IPS DF 6.9 (cell line): ENCODE data around the gene ONECUT3.
"Not testable (repeated sequence)": the region's sequence is repeated elsewhere in the genome, so short reads cannot be mapped to it uniquely, and the experiment has no call there.

Experiments used
- DNase-seq: peaks from one replicate; pipeline ENCODE4 v3.0.0-alpha.2; 2013; ENCODE audit warnings: low read depth, low spot score
- H3K27ac ChIP-seq: one replicate; pipeline ENCODE4 v1.5.1; 2013; ENCODE audit warnings: low read length, control low read depth
- H3K27me3 ChIP-seq: 2 replicates; pipeline ENCODE4 v1.6.1; 2013; ENCODE audit warnings: mild to moderate bottlenecking, low read length; ENCODE audit not compliant: control insufficient read depth, insufficient read depth
- H3K36me3 ChIP-seq: 2 replicates; pipeline ENCODE4 v1.6.1; 2013; ENCODE audit warnings: low read length; ENCODE audit not compliant: control insufficient read depth, insufficient read depth
- H3K4me1 ChIP-seq: 2 replicates; pipeline ENCODE4 v1.6.1; 2013; ENCODE audit warnings: low read length; ENCODE audit not compliant: control insufficient read depth, insufficient read depth
- H3K4me3 ChIP-seq: 2 replicates; pipeline ENCODE4 v1.5.1; 2013; ENCODE audit warnings: mild to moderate bottlenecking, low read length
- H3K9me3 ChIP-seq: 2 replicates; pipeline ENCODE4 v1.6.1; 2013; ENCODE audit warnings: low read length, inconsistent platforms; ENCODE audit not compliant: control insufficient read depth, insufficient read depth
- WGBS: extraction: QIAGEN DNeasy Blood & Tissue Kit; methylation state at CpG from one replicate; pipeline ENCODE4 v1.1.7; 2013; ENCODE audit warnings: mixed read lengths, missing lambda C conversion rate; ENCODE audit not compliant: insufficient read length, insufficient coverage; 5-methylcytosine and 5-hydroxymethylcytosine counted together

The ONECUT3 gene

DNA sequence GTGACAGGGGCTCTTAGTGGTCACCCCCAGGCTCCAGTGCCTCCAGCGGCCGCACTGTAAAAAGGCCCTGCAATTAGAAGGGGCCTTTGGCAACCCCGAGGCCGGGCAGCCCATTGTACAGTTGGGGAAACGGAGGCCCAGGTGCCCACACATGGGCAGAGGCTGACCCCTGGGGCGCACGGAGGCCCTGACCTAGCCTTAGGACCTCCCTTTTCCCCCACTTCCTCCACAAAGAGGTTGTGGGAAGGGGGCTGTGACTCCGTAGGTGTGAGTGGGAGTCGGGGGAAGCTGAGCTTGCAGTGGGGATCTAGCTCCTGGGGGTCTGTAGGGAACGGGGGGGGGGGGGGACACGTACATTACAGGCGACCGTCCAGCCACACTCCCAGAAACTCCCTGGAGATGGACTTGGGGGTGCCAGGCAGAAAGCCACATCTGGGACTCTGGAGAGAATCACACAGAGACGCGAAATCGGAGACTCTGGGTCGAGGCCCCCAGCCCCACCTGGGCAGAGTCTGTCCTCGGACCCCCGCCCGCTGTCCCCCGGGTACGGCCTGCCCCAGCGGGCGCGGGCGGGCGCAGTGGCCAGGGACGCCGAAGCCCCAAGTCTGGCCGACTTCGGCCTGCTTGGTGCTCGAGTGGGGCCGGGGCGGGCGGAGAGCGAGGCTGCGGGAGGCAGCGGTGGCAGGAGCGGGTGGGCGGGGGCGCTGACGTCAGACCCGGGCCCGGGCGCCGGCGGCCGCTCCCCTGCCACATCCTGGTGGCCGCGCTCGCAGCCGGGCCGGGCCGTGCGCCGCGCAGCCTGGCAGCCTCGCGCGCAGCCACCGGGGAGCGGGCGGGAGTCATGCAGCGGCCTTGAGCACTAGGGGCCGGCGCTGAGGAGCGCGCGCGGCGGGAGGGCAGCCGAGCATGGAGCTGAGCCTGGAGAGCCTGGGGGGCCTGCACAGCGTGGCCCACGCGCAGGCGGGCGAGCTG is at the start of gene ONECUT3:
ONECUT3 (plus strand) TSS at position 750 of the 972 bp plus-strand sequence; CDS start at position 907, 157 bp downstream.
- no peak within 1 kb of the TSS for H3K27ac ChIP-seq
- H3K4me3 ChIP-seq: no peak within 1 kb of the TSS
- peaks cover 92% of the 10 kb centered on the region for H3K27me3 ChIP-seq

DNA sequence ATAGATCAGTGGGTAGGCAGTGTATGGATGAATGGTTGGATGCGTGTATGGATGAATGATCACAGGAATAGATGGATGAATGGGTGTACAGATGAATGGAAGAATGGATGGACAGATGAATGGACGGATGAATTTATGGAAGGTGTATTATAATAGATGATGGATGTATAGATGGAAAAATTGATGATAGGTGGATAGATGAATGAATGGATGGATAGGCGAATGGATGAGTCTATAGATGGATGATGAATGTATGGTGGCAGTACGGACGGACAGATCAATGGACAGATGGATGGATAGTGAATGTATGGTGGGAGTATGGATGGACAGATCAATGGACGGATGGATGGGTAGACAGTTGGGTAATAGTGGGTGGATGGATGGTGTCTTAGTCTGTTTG is 49.0 kb upstream of the ONECUT3 start:
- Histone ChIP-seq H3K4me1 (no peaks in the 10 kb centered on the region; the same call in 1 of the 2 replicates), H3K9me3 (no peaks in the 10 kb centered on the region), H3K27ac (no peak overlapping the region), H3K4me3 (no peak overlapping the region), H3K27me3 (no peaks in the 10 kb centered on the region), H3K36me3 (no peaks in the 10 kb centered on the region)
- 100% methylated on average over 3 of the region's 6 CpGs for WGBS
- DNase-seq: no peak

More for the DNA sequence above, at the start of gene ONECUT3:
- H3K9me3 ChIP-seq: no peaks in the 10 kb centered on the region
- no peak for DNase-seq
- no CpG with 5 or more reads among the region's 77 CpGs for WGBS
- H3K36me3 ChIP-seq: no peaks in the 10 kb centered on the region; the same call in 1 of the 2 replicates
- peaks cover 6% of the 10 kb centered on the region; the same call in 1 of the 2 replicates for H3K4me1 ChIP-seq

DNA sequence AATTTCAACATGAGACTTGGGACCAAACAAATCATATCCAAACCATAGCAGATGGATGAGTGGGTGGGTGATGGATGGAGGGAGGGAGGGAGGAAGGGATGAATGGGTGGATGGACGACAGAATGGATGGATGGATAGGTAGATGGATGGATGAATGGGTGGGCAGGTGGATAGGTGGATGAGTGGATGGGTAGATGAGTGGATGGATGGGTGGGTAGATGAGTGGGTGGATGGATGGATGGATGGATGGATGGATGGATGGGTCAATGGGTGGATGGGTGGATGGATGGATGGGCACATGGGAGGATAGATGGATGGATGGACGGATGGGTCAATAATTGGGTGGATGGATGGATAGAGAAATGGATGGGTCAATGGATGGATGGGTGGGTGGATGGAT is 47.9 kb upstream of the ONECUT3 start:
- no peaks in the 10 kb centered on the region for H3K27me3 ChIP-seq
- H3K4me3 ChIP-seq: no peak overlapping the region
- H3K36me3 ChIP-seq: no peaks in the 10 kb centered on the region
- H3K9me3 ChIP-seq: no peaks in the 10 kb centered on the region
- H3K27ac ChIP-seq: no peak overlapping the region
- DNase-seq: no peak
- no peaks in the 10 kb centered on the region; the same call in 1 of the 2 replicates for H3K4me1 ChIP-seq
- WGBS: 100% methylated on average over 1 of the region's 2 CpGs

DNA sequence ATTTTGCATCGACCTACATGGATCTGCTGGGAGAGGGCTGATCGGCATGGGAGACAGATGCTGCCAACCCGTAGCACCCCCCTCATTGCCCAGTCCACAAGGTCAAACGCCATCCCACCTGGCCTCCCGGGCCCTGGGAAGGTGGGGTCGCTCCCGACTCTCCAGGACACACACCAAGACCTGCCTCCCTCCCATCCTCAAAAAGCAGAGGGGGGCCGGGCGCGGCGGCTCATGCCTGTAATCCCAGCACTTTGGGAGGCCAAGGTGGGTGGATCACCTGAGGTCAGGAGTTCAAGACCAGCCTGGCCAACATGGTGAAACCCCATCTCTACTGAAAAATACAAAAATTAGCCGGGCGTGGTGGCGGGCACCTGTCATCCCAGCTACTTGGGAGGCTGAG is 46.7 kb upstream of the ONECUT3 start:
- WGBS: no CpG with 5 or more reads among the region's 14 CpGs
- not testable (repeated sequence) for H3K9me3 ChIP-seq, H3K4me1 ChIP-seq, H3K27me3 ChIP-seq, H3K27ac ChIP-seq, H3K4me3 ChIP-seq, DNase-seq, H3K36me3 ChIP-seq

DNA sequence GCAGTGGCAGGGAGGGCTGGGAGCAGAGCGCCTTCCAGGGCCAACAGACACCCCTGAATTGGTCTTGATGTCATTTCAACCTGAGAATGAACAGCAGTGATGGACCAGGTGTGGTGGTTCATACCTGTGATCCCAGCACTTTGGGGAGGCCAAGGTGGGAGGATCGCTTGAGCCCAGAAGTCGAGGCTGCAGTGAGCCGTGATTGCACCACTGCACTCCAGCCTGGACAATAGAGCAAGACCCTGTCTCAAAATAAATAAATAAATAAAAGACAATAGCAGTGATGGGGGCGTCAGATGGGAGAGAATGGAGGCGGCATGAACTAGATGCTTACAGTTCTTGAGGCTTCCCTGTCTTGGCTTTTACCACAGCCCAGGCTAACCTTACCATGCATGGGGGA is 46.1 kb upstream of the ONECUT3 start:
- no CpG with 5 or more reads among the region's 6 CpGs for WGBS
- no peak for DNase-seq
- Histone ChIP-seq H3K4me1 (no peaks in the 10 kb centered on the region), H3K9me3 (no peaks in the 10 kb centered on the region), H3K27ac (no peak overlapping the region), H3K27me3 (no peaks in the 10 kb centered on the region), H3K4me3 (no peak overlapping the region), H3K36me3 (no peaks in the 10 kb centered on the region)

DNA sequence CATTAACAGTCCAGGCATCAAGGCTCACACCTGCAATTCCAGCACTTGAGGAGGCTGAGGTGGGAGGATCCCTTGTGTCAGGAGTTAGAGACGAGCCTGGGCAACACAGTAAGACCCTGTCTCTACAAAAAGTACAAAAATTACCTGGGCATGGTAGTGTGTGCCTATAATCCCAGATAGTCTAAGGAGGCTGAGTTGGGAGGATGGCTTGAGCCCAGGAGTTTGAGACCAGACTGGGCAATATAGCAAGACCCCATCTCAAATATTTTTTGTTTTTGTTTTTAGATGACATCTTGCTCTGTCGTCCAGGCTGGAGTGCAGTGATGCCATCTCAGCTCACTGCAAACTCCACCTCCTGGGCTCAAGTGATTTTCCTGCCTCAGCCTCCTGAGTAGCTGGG is 40.1 kb upstream of the ONECUT3 start:
- no peak for DNase-seq
- H3K36me3 ChIP-seq: no peaks in the 10 kb centered on the region
- no peak overlapping the region for H3K4me3 ChIP-seq
- H3K27ac ChIP-seq: no peak overlapping the region
- H3K9me3 ChIP-seq: no peaks in the 10 kb centered on the region
- H3K27me3 ChIP-seq: no peaks in the 10 kb centered on the region
- no CpG with 5 or more reads among the region's 2 CpGs for whole genome bisulfite sequencing
- H3K4me1 ChIP-seq: no peaks in the 10 kb centered on the region; the same call in 1 of the 2 replicates

DNA sequence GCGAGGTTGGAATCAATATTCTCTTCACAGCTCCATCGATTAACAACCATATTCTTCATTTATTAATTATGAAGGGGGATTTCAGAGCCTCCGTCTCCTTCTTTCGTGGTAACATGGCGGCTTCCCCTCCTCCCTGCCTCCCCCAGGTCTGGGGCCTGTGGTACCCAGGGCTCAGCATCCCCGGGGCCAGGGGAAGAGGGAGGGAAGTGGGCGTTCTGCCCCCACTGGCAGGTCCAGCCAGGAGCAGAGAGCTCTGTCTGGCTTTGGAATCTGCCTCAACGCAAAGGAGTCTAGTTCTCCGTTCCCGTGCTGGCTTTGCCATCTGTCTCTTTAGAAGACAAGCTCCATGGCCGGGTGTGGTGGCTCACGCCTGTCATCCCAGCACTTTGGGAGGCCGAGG is 37.8 kb upstream of the ONECUT3 start:
- Histone ChIP-seq H3K4me3 (no peak overlapping the region), H3K27ac (no peak overlapping the region), H3K27me3 (peaks cover 1% of the 10 kb centered on the region; the same call in 1 of the 2 replicates), H3K9me3 (no peaks in the 10 kb centered on the region), H3K4me1 (no peaks in the 10 kb centered on the region; the same call in 1 of the 2 replicates), H3K36me3 (no peaks in the 10 kb centered on the region)
- DNase-seq: no peak
- no CpG with 5 or more reads among the region's 13 CpGs for WGBS

DNA sequence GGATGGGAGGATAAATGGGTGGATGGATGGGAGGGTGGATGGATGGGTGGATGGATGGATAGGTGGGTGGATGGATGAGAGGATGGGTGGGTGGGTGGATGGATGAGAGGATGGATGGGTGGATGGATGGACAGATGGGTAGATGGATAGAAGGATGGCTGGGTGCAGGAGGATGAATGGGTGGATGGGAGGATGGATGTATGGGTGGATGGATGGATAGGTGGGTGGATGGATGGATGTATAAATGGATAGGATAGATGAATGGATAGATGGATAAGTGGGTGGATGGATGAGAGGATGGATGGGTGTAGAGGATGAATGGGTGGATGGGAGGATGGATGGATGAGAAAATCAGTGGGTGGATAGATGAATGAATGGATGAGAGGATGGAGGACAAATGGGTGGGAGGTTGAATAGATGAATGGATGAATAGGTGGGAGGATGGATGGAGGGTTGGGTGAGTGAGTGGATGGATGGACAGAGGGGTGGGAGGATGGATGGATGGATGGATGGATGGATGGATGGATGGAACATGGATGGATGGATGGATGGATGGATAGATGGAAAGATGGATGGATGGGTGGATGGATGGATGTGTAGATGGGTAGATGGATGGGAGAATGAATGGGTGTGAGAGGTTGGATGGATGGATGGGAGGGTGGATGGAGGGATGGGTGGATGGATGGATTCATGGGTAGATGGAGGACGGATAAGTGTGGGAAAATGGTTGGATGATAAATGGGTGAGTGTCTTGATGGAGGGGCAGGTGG is 35.9 kb upstream of the ONECUT3 start:
- Histone ChIP-seq H3K36me3 (no peaks in the 10 kb centered on the region), H3K4me1 (no peaks in the 10 kb centered on the region; the same call in 1 of the 2 replicates), H3K9me3 (no peaks in the 10 kb centered on the region), H3K4me3 (no peak overlapping the region), H3K27ac (no peak overlapping the region), H3K27me3 (peaks cover 1% of the 10 kb centered on the region; the same call in 1 of the 2 replicates)
- DNase-seq: no peak
- whole genome bisulfite sequencing: 100% methylated on average over 1 of the region's 1 CpG

DNA sequence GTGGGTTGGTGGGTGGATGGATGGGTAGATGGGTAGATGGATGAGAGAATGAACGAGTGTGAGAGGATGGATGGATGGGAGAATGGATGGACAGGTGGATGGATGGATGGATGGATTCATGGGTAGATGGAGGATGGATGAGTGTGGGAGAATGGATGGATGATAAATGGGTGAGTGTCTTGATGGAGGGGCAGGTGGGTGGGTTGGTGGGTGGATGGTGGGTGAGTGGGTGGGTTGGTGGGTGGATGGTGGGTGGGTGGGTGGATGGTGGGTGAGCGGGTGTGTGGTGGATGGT is 35.4 kb upstream of the ONECUT3 start:
- H3K27me3 ChIP-seq: peaks cover 1% of the 10 kb centered on the region; the same call in 1 of the 2 replicates
- WGBS: 100% methylated on average over 1 of the region's 2 CpGs
- H3K9me3 ChIP-seq: no peaks in the 10 kb centered on the region
- no peak for DNase-seq
- H3K27ac ChIP-seq: no peak overlapping the region
- H3K36me3 ChIP-seq: no peaks in the 10 kb centered on the region
- H3K4me3 ChIP-seq: no peak overlapping the region
- H3K4me1 ChIP-seq: no peaks in the 10 kb centered on the region; the same call in 1 of the 2 replicates
